Uterus (tissue), 4 donors: Measurements from ENCODE around the gene NINL. TPM values are rescaled to one million over a fixed set of nuclear protein-coding genes. Genes with fewer than 3 reads are reported as not detected.
A peak's percentile ranks its signal among the peaks of the same experiment; 100 is the strongest.

Source experiments
- DNase-seq, 2 donors: peaks; one replicate each; pipeline ENCODE4 v3.0.0-alpha.2; 2019 to 2020
- H3K27ac ChIP-seq, 2 donors: fragments of 200-600 bp; sonication (generic); 1 replicate in 1 of 2; 2 replicates in 1 of 2; pipeline ENCODE4 v1.5.1; 2016 to 2018
- H3K27me3 ChIP-seq, 2 donors: fragments of 200-600 bp; sonication (generic); one replicate each; pipeline ENCODE4 v1.5.1; 2018 to 2019; ENCODE audit warnings: control low read depth in 1 of 2
- H3K36me3 ChIP-seq, 2 donors: fragments of 200-600 bp; sonication (generic); one replicate each; pipeline ENCODE4 v1.5.1; 2019; ENCODE audit warnings: control low read depth in 1 of 2
- H3K4me1 ChIP-seq, 2 donors: fragments of 200-600 bp; sonication (generic); one replicate each; pipeline ENCODE4 v1.5.1; 2018 to 2019; ENCODE audit warnings: control low read depth in 1 of 2
- H3K4me3 ChIP-seq, 2 donors: fragments of 200-600 bp; sonication (generic); 1 replicate in 1 of 2; 2 replicates in 1 of 2; pipeline ENCODE4 v1.5.1; 2018 to 2019; ENCODE audit warnings: mild to moderate bottlenecking in 1 of 2
- H3K9me3 ChIP-seq, 2 donors: fragments of 200-600 bp; sonication (generic); one replicate each; pipeline ENCODE4 v1.5.1; 2019; ENCODE audit warnings: control low read depth in 1 of 2
- POLR2A ChIP-seq, 2 donors: fragments of 450-650 bp; IDR thresholded peaks; one replicate each; pipeline ENCODE4 v1.6.1; 2016; ENCODE audit warnings: antibody characterized with exemption in 2 of 2, mild to moderate bottlenecking in 1 of 2, moderate library complexity in 1 of 2
- intact Hi-C: fragments of 100-400 bp; cut with DNase I; formaldehyde crosslinking; loops from one replicate; pipeline ENCODE4 v1.15.1; 2023; ENCODE audit warnings: low total_unique reads
- total RNA-seq, 4 donors: library from RNA; depleted of rRNA in 3 of 4; stranded (reverse); fragments of >200 nt in 3 of 4; gene quantifications; one replicate each; pipeline versions ENCODE4 v1.1.0 to v1.2.4, GENCODE V29; 2014 to 2023
- TF ChIP-seq, protein P1 (sequence below), 4 experiments: fragments of 200-600 bp in 2 of 4; fragments of 450-650 bp in 2 of 4; sonication (generic) in 2 of 4; IDR thresholded peaks; one replicate each; pipeline ENCODE4 v1.5.1; 2016 to 2019; ENCODE audit warnings: antibody characterized with exemption in 4 of 4, mild to moderate bottlenecking in 2 of 4, moderate library complexity in 1 of 4
- donor health status: DM: yes; HTN: yes; CAD: no.

NINL gene
- total RNA-seq, 4 donors from 2014 or later: 5.0 to 22.3 (median 14.7) TPM

DNA sequence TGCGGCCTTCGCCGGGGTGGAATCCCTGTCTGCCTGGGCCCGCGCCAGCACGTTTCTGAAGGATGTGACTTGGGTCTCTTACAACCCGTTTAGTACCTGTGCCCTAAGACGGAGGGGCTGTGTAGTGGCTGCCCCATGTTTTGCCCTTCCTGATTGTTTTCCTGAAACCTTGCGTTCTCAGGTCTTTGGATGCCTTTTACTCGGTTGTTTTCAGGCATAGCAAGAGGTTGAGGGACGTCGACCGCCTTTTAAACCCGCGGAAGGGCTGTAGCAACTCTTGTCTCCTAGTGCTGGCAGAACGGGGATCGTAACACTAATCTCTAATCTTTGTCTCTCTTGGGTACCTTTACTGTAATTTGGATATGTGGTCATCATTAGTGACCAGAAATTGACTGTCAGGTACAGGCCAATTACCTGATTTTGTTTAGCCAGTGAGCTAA is 39.2 kb upstream of the NINL start:
- peak overlapping the region; percentile 82 to 90 for H3K27ac ChIP-seq
- H3K4me3 ChIP-seq: peak overlapping the region; percentile 73 to 90
- intact Hi-C loops: no loop called here
- no peaks in the 10 kb centered on the region for H3K9me3 ChIP-seq
- DNase-seq: peak in 1 of 2 donors; percentile 56
- no peaks in the 10 kb centered on the region for H3K27me3 ChIP-seq
- no peaks in the 10 kb centered on the region for H3K4me1 ChIP-seq
- TF ChIP-seq, protein P1, sequence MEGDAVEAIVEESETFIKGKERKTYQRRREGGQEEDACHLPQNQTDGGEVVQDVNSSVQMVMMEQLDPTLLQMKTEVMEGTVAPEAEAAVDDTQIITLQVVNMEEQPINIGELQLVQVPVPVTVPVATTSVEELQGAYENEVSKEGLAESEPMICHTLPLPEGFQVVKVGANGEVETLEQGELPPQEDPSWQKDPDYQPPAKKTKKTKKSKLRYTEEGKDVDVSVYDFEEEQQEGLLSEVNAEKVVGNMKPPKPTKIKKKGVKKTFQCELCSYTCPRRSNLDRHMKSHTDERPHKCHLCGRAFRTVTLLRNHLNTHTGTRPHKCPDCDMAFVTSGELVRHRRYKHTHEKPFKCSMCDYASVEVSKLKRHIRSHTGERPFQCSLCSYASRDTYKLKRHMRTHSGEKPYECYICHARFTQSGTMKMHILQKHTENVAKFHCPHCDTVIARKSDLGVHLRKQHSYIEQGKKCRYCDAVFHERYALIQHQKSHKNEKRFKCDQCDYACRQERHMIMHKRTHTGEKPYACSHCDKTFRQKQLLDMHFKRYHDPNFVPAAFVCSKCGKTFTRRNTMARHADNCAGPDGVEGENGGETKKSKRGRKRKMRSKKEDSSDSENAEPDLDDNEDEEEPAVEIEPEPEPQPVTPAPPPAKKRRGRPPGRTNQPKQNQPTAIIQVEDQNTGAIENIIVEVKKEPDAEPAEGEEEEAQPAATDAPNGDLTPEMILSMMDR (IDR thresholded peaks at IDR 0.05): no peak
- no peak for TF ChIP-seq POLR2A (IDR thresholded peaks at IDR 0.05)
- no peaks in the 10 kb centered on the region for H3K36me3 ChIP-seq

- Histone ChIP-seq H3K27me3 (no peaks in the 10 kb centered on the region), H3K4me1 (no peaks in the 10 kb centered on the region), H3K36me3 (no peaks in the 10 kb centered on the region), H3K9me3 (no peaks in the 10 kb centered on the region), H3K4me3 (peak within 1 kb of the TSS; percentile 73 to 90), H3K27ac (peak within 1 kb of the TSS; percentile 82 to 90)
- TF ChIP-seq, protein P1 (IDR thresholded peaks at IDR 0.05): peak in 1 of 4 experiments; percentile 15
- TF ChIP-seq POLR2A (IDR thresholded peaks at IDR 0.05): peak; percentile 62 to 70
- peak; percentile 97 for DNase-seq
- intact Hi-C loops: no loop called here
Measured at GRCh38 chr20:25623736-25624499, 38.6 kb upstream of the NINL start, which contains the start of gene NANP. NANP (minus strand) TSS chr20:25624014; CDS start chr20:25623948, 66 bp downstream.

- intact Hi-C loops: no loop called here
- no peaks in the 10 kb centered on the region for H3K4me1 ChIP-seq
- TF ChIP-seq POLR2A (IDR thresholded peaks at IDR 0.05): no peak
- TF ChIP-seq, protein P1 (IDR thresholded peaks at IDR 0.05): no peak
- peak; percentile 29 to 30 for DNase-seq
- no peaks in the 10 kb centered on the region for H3K36me3 ChIP-seq
- peak overlapping the region; percentile 82 to 90 for H3K27ac ChIP-seq
- no peaks in the 10 kb centered on the region for H3K9me3 ChIP-seq
- no peaks in the 10 kb centered on the region for H3K27me3 ChIP-seq
- H3K4me3 ChIP-seq: peak overlapping the region; percentile 73 to 90
Measured at GRCh38 chr20:25623225-25623735, 37.9 kb upstream of the NINL start.

- DNase-seq: no peak
- H3K4me3 ChIP-seq: peak overlapping the region; percentile 73 to 90
- H3K9me3 ChIP-seq: no peaks in the 10 kb centered on the region
- intact Hi-C loops: no loop called here
- TF ChIP-seq, protein P1 (IDR thresholded peaks at IDR 0.05): no peak
- no peak for TF ChIP-seq POLR2A (IDR thresholded peaks at IDR 0.05)
- no peaks in the 10 kb centered on the region for H3K36me3 ChIP-seq
- no peaks in the 10 kb centered on the region for H3K4me1 ChIP-seq
- peak overlapping the region; percentile 82 to 90 for H3K27ac ChIP-seq
- no peaks in the 10 kb centered on the region for H3K27me3 ChIP-seq
Measured at GRCh38 chr20:25622450-25623224, 37.3 kb upstream of the NINL start.
